BJ (cell line): Measurements from ENCODE around the gene CAMKK1. TPM values are rescaled to one million over a fixed set of nuclear protein-coding genes. Genes with fewer than 3 reads are reported as not detected.
"Not testable (repeated sequence)": the region's sequence is repeated elsewhere in the genome, so short reads cannot be mapped to it uniquely, and the experiment has no call there.

Source experiments
- CTCF ChIA-PET: fragments of 350-600 bp; formaldehyde crosslinking; extraction: SDS; loops from one replicate; lab custom pipeline; 2021; ENCODE audit warnings: antibody characterized with exemption, inconsistent platforms; lab: Yijun Ruan, JAX
- POLR2A ChIA-PET: fragments of 300-600 bp; sonication (Branson Sonifier 250); formaldehyde crosslinking; extraction: SDS; loops from one replicate; lab custom pipeline; 2021; ENCODE audit warnings: antibody characterized with exemption; lab: Charles Lee
- DNase-seq: peaks from one replicate; pipeline ENCODE4 v3.0.0-alpha.2; 2011; ENCODE audit warnings: low read depth
- H3K27me3 ChIP-seq: 2 replicates; pipeline ENCODE4 v1.6.0; 2011; ENCODE audit warnings: low read length; ENCODE audit not compliant: control insufficient read depth, insufficient read depth
- H3K36me3 ChIP-seq: 2 replicates; pipeline ENCODE4 v1.5.1; 2011; ENCODE audit warnings: low read length; ENCODE audit not compliant: control insufficient read depth, insufficient read depth
- H3K4me3 ChIP-seq: 2 replicates; pipeline ENCODE4 v1.5.1; 2011; ENCODE audit warnings: low read depth, mild to moderate bottlenecking, control low read depth, low read length
- CTCF ChIP-seq: IDR thresholded peaks from 2 replicates; pipeline ENCODE4 v1.5.1; 2011; ENCODE audit warnings: low read depth, mild to moderate bottlenecking, control low read depth, inconsistent platforms, low read length, moderate library complexity; ENCODE audit not compliant: insufficient read depth
- polyA plus RNA-seq: library from polyadenylated mRNA; depleted of rRNA; stranded (reverse); fragments of >200 nt; gene quantifications from 2 replicates; pipeline ENCODE4 v1.2.3, GENCODE V29; 2011

The CAMKK1 gene
- polyA plus RNA-seq, 1 experiment = 6.1 TPM

DNA sequence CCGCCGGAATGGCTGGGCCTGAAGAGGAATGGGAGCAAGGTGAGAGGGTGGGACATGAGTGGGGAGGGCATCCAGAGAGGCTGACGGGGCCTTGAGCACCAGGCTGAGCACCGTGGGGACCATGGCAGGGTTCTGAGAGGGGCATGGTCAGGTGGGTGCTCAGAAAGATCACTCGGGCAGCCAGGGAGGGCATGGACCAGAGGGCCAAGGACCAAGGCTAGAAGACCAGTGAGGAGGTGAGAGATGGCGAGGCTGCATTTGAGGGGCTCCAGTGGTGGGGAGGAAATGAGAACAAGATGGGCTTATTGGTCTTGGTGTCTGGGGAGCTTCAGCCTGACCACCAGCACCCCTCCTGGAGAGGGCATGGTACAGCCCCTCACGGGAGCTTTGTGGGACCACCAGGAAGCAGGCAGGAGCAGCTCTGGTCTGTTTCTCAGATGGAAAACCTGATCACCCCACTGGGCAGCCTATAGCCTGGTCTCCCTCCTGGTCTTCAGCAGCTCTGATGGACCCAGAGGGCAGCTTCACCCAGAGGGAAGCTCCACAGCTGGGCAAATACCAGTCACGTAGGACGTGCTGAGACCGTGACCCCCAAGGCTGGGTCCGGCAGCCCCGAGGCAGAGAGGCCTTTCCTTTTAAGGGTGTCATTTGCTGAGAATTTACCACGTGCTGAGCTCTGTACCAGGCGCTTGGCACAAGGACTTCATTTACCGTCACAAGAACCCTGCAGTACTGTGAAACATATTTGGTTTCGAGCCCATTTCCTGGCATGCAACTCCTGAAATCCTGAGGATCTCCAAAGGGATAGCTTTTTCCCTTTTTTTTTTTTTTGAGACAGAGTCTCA lies 35.4 kb downstream of the CAMKK1 start:
- TF ChIP-seq CTCF = no peak
- peaks cover 4% of the 10 kb centered on the region for H3K36me3 ChIP-seq
- H3K27me3 ChIP-seq = no peaks in the 10 kb centered on the region
- POLR2A ChIA-PET = no interaction called here
- no peak for DNase-seq
- no peak overlapping the region for H3K4me3 ChIP-seq
- CTCF ChIA-PET = interaction anchor here (1.2 to 2.9 kb wide), 5 partner anchors 11 to 120 kb away, joined by 3 to 14 read pairs (median 4); partner anchors contain the start of gene NCBP3

DNA sequence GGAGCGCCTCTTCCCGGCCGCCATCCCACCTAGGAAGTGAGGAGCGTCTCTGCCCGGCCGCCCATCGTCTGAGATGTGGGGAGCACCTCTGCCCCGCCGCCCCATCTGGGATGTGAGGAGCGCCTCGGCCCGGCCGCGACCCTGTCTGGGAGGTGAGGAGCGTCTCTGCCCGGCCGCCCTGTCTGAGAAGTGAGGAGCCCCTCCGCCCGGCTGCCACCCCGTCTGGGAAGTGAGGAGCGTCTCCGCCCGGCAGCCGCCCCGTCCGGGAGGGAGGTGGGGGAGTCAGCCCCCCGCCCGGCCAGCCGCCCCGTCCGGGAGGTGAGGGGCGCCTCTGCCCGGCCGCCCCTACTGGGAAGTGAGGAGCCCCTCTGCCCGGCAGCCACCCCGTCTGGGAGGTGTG lies 38.6 kb downstream of the CAMKK1 start:
- H3K27me3 ChIP-seq, H3K4me3 ChIP-seq, POLR2A ChIA-PET, DNase-seq, CTCF ChIA-PET, H3K36me3 ChIP-seq: not testable (repeated sequence)

DNA sequence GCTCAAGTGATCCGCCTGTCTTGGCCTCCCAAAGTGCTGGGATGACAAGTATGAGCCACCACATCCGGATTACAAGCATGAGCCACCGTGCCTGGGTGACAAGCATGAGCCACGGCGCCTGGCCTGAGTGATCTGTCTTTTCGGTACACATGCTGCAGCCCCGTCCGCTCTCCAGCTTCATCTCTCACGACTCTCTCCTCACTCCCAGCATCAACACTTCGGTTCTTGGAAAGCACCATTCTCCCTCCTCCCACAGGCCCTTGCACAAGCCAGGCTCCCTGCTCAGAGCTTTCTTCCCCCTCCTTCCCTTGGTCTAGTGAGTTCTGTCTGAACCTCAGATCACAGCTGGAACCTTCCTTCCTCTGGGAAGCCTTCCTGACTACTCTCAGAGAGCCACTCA lies 40.3 kb downstream of the CAMKK1 start:
- CTCF ChIA-PET = interaction anchor here (1.1 kb wide), 1 partner anchor 11 kb away, joined by 4 read pairs; no protein-coding TSS in a partner anchor
- TF ChIP-seq CTCF = no peak

GRCh38 chr17:3851461-3852100 lies 41.3 kb downstream of the CAMKK1 start:
- Histone ChIP-seq H3K27me3 (peaks cover 2% of the 10 kb centered on the region; the same call in 1 of the 2 replicates), H3K4me3 (no peak overlapping the region), H3K36me3 (no peaks in the 10 kb centered on the region)
- TF ChIP-seq CTCF = no peak
- POLR2A ChIA-PET = no interaction called here
- DNase-seq = no peak
- CTCF ChIA-PET = interaction anchor here (1.1 to 1.9 kb wide), 3 partner anchors 9 to 12 kb away, joined by 3 to 12 read pairs (median 4); no protein-coding TSS in a partner anchor

More for the DNA sequence above, 40.3 kb downstream of the CAMKK1 start:
- no peaks in the 10 kb centered on the region for H3K36me3 ChIP-seq
- peaks cover 2% of the 10 kb centered on the region; the same call in 1 of the 2 replicates for H3K27me3 ChIP-seq
- DNase-seq = no peak
- POLR2A ChIA-PET = no interaction called here
- H3K4me3 ChIP-seq = no peak overlapping the region

GRCh38 chr17:3848229-3848835 lies 44.5 kb downstream of the CAMKK1 start:
- no peak for TF ChIP-seq CTCF
- Histone ChIP-seq H3K4me3 (no peak overlapping the region), H3K36me3 (no peaks in the 10 kb centered on the region), H3K27me3 (peaks cover 2% of the 10 kb centered on the region; the same call in 1 of the 2 replicates)
- ChIA-PET CTCF (interaction anchor here (6.2 kb wide), 1 partner anchor 111 kb away, joined by 57 read pairs; no protein-coding TSS in a partner anchor), POLR2A (no interaction called here)
- DNase-seq = no peak
